ENCODE results near the gene RPGR. TPM values are rescaled to one million over a fixed set of nuclear protein-coding genes. Genes with fewer than 3 reads are reported as not detected.
A peak's percentile ranks its signal among the peaks of the same experiment; 100 is the strongest.

RPGR gene
- total and polyA plus RNA-seq, 9 of the 15 experiments (the other 6 are each of a cell fraction or from before 2014, with no cell fraction given) = 2.1 to 7.9 (median 5.7) TPM

GRCh38 chrX:38260231-38260630 is 67.1 kb downstream of the RPGR start:
- Histone ChIP-seq H3K79me2 (ENCODE audit: control insufficient read depth, insufficient read depth, low read length) (no peaks in the 10 kb centered on the region), H3K4me3 (no peak overlapping the region), H4K20me1 (replicated peaks; ENCODE audit: control insufficient read depth, insufficient read depth, low read length) (no peaks in the 10 kb centered on the region), H3K4me2 (ENCODE audit: insufficient read depth, low read length) (no peak overlapping the region), H2AFZ (ENCODE audit: low read depth, low read length) (no peak overlapping the region), H3K9me3 (replicated peaks; ENCODE audit: control insufficient read depth, insufficient read depth, low read depth, low read length) (no peaks in the 10 kb centered on the region), H3K36me3 (ENCODE audit: control insufficient read depth, insufficient read depth, low read length) (no peaks in the 10 kb centered on the region), H3K4me1 (replicated peaks in 1 of 2; ENCODE audit: control insufficient read depth in 2 of 2, insufficient read depth in 2 of 2, low read length in 2 of 2) (peaks cover 0 to 4% of the 10 kb centered on the region in 2 experiments; a peak in 1 of 5 replicates), H3K27me3 (ENCODE audit: control insufficient read depth in 2 of 2, insufficient read depth in 2 of 2, low read length in 2 of 2) (peaks cover 0 to 6% of the 10 kb centered on the region in 2 experiments; a peak in 1 of 5 replicates), H3K9me1 (ENCODE audit: control insufficient read depth, insufficient read depth, low read length) (no peaks in the 10 kb centered on the region), H3K9ac (ENCODE audit: insufficient read depth in 1 of 2, low read depth in 2 of 2, low read length in 2 of 2) (no peak overlapping the region), H3K27ac (ENCODE audit: extremely low read depth, low read depth, low read length) (no peak overlapping the region)
- peak; percentile 5 to 38 (median 18) for DNase-seq (ENCODE audit: extremely low read depth in 1 of 4, low spot score in 3 of 4)
- TF ChIP-seq RAD21 (CRISPR knock-in tag; conservative IDR thresholded peaks at IDR 0.05 in 1 of 2, IDR thresholded peaks at IDR 0.05 in 1 of 2) (peak in 1 of 2 experiments; percentile 52; a peak in 2 of 4 replicates), MCM7 (IDR thresholded peaks at IDR 0.05) (no peak), CTCF (IDR thresholded peaks at IDR 0.05 in 2 of 3, conservative IDR thresholded peaks at IDR 0.05 in 1 of 3; ENCODE audit: insufficient read depth in 2 of 3, low read depth in 1 of 3, low read length in 3 of 3) (peak; percentile 48 to 58 (median 51))
- WGBS (ENCODE audit: insufficient coverage, low coverage, missing lambda C conversion rate) = 0% methylated on average over 4 of the region's 4 CpGs
- FAIRE-seq = peak; percentile 79
- peak; percentile 88 for ATAC-seq
- ChIA-PET CTCF (ENCODE audit: low intra/inter-chr PET ratio) (interaction anchor here (0.6 to 0.7 kb wide), 2 partner anchors 68 to 77 kb away, joined by 3 read pairs; no protein-coding TSS in a partner anchor), POLR2A (no interaction called here)
- in situ Hi-C loops (cut with MboI) = no loop called here
- intact Hi-C loops (cut with micrococcal nuclease) = loop anchor here (1.0 kb wide), 1 partner anchor 67 kb away; the partner anchor contains the start of gene RPGR
- BruUV-seq (replicated peaks) = no TSS peak
